ENCODE measurements around the gene VIM. TPM values are rescaled to one million over a fixed set of nuclear protein-coding genes. Genes with fewer than 3 reads are reported as not detected.
"Not testable (repeated sequence)": the region's sequence is repeated elsewhere in the genome, so short reads cannot be mapped to it uniquely, and the experiment has no call there.

Gene VIM
- total RNA-seq, 1 donor from 2014 or later, result 6,235 TPM

DNA sequence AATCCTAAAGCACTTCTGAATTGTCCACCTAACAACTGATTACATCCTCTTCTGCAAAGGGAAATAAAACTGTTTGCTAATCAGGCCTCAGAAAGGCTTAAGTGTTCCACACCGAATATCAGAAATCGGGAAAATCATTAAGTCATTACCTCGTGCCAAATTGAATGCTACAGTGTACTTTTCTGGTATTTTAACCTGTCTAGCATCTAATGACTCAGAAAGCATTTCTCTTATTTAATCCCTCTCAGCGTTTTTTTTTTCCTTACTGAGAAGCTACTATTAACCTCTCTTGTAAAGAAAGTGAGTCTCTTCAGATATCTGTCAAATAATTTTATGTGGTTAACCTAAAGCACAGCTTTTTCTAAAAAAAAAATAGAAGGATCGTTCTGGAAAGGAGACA, 28.6 kb downstream of the VIM start:
- H3K36me3 Mint-ChIP-seq (ENCODE audit: low read depth, unreplicated experiment), result peaks cover 9% of the 10 kb centered on the region
- peaks cover 8% of the 10 kb centered on the region for H3K9me3 Mint-ChIP-seq (ENCODE audit: unreplicated experiment)
- TF ChIP-seq, protein P1, sequence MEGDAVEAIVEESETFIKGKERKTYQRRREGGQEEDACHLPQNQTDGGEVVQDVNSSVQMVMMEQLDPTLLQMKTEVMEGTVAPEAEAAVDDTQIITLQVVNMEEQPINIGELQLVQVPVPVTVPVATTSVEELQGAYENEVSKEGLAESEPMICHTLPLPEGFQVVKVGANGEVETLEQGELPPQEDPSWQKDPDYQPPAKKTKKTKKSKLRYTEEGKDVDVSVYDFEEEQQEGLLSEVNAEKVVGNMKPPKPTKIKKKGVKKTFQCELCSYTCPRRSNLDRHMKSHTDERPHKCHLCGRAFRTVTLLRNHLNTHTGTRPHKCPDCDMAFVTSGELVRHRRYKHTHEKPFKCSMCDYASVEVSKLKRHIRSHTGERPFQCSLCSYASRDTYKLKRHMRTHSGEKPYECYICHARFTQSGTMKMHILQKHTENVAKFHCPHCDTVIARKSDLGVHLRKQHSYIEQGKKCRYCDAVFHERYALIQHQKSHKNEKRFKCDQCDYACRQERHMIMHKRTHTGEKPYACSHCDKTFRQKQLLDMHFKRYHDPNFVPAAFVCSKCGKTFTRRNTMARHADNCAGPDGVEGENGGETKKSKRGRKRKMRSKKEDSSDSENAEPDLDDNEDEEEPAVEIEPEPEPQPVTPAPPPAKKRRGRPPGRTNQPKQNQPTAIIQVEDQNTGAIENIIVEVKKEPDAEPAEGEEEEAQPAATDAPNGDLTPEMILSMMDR (IDR thresholded peaks at IDR 0.05; ENCODE audit: unreplicated experiment), result no peak
- H3K27me3 Mint-ChIP-seq (ENCODE audit: unreplicated experiment), result no peaks in the 10 kb centered on the region
- peaks cover 13% of the 10 kb centered on the region for H3K4me1 Mint-ChIP-seq (ENCODE audit: unreplicated experiment)
- H3K4me3 Mint-ChIP-seq (ENCODE audit: unreplicated experiment), result no peak overlapping the region
- H3K27ac Mint-ChIP-seq (ENCODE audit: unreplicated experiment), result no peak overlapping the region
- DNase-seq (ENCODE audit: low spot score), result no peak

DNA sequence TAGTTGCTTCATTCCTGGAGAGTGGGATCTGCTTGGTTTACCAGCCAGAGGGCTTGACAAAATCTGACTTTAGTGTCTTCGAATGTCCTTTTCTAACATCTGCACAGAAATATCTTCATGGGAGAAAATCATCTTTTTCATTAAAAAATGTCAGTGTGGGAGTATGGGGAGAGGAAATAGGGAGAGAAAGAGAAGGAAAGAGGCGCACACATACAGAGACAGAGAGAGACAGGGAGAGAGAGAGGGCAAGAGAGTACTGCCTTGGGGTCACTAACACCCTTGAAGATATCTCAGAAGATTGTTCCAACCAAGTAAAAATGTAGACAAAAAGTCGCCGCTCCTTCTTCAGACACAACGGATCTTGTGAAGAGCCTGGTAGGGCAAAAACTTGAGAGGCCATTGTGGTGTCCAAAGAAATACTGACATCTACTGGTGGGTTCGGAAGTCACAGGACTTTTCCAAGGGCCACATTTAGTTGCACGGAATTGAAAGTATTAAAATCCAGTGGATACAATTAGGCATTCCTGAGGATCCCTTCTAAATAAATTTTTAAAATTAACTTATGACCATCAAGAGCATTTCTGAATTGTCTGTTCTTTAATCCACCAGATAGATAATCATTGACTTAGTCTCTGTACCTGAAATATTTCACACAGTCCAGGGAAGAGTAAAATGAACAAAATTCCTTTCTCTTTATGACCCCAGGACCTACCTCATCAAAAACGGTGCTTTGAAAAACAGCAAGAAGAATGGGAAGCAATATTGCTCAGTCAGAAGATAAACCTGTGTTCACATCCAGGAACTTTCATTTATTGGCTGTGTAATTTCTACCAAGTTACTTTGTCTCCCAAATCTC, 29.7 kb downstream of the VIM start:
- DNase-seq (ENCODE audit: low spot score), result peak; percentile 69
- H3K4me3 Mint-ChIP-seq (ENCODE audit: unreplicated experiment), result no peak overlapping the region
- peak overlapping the region; percentile 3 for H3K27ac Mint-ChIP-seq (ENCODE audit: unreplicated experiment)
- TF ChIP-seq, protein P1 (IDR thresholded peaks at IDR 0.05; ENCODE audit: unreplicated experiment), result peak; percentile 86
- H3K4me1 Mint-ChIP-seq (ENCODE audit: unreplicated experiment), result peaks cover 13% of the 10 kb centered on the region
- H3K27me3 Mint-ChIP-seq (ENCODE audit: unreplicated experiment), result no peaks in the 10 kb centered on the region
- H3K36me3 Mint-ChIP-seq (ENCODE audit: low read depth, unreplicated experiment), result peaks cover 10% of the 10 kb centered on the region
- H3K9me3 Mint-ChIP-seq (ENCODE audit: unreplicated experiment), result peaks cover 8% of the 10 kb centered on the region

DNA sequence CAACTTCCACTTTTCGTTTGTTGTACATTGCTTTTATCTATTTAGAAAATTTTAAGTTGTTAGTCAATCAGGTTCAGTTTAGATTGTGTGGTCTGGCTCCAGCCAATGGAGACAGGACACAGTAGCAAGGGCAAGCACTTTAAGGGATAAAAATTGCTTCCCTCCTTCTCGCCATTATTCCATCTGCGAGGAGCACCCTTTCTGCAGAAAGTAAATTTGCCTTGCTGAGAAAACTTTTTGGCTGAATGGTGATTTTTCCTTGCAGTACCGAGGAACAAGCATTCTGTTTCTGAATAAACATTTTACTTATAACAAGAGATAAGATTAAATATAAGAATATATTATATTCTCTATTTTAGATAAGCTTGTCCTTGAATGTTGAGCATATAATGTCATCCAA, 34.5 kb downstream of the VIM start:
- no peak overlapping the region for H3K4me3 Mint-ChIP-seq (ENCODE audit: unreplicated experiment)
- peaks cover 5% of the 10 kb centered on the region for H3K27me3 Mint-ChIP-seq (ENCODE audit: unreplicated experiment)
- TF ChIP-seq, protein P1 (IDR thresholded peaks at IDR 0.05; ENCODE audit: unreplicated experiment), result no peak
- peaks cover 21% of the 10 kb centered on the region for H3K9me3 Mint-ChIP-seq (ENCODE audit: unreplicated experiment)
- H3K4me1 Mint-ChIP-seq (ENCODE audit: unreplicated experiment), result peaks cover 1% of the 10 kb centered on the region
- peaks cover 17% of the 10 kb centered on the region for H3K36me3 Mint-ChIP-seq (ENCODE audit: low read depth, unreplicated experiment)
- no peak for DNase-seq (ENCODE audit: low spot score)
- no peak overlapping the region for H3K27ac Mint-ChIP-seq (ENCODE audit: unreplicated experiment)

DNA sequence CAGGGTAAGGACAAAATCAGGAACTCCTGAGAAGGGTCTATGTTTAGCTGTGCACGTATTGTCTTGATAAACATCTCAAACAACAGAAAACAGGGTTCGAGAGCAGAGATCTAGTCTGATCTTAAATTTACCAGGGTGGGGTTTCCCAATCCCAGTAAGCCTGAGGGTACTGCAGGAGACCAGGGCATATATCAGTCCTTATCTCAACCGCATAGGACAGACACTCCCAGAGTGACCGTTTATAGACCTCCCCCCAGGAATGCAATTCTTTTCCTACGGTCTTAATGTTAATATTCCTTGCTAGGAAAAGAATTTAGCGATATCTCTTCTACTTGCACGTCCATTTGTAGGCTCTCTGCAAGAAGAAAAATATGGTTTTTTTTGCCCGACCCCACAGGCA, 35.5 kb downstream of the VIM start:
- no peak overlapping the region for H3K4me3 Mint-ChIP-seq (ENCODE audit: unreplicated experiment)
- TF ChIP-seq, protein P1 (IDR thresholded peaks at IDR 0.05; ENCODE audit: unreplicated experiment), result no peak
- peaks cover 21% of the 10 kb centered on the region for H3K9me3 Mint-ChIP-seq (ENCODE audit: unreplicated experiment)
- no peak overlapping the region for H3K27ac Mint-ChIP-seq (ENCODE audit: unreplicated experiment)
- H3K36me3 Mint-ChIP-seq (ENCODE audit: low read depth, unreplicated experiment), result peaks cover 17% of the 10 kb centered on the region
- no peaks in the 10 kb centered on the region for H3K4me1 Mint-ChIP-seq (ENCODE audit: unreplicated experiment)
- no peak for DNase-seq (ENCODE audit: low spot score)
- peaks cover 5% of the 10 kb centered on the region for H3K27me3 Mint-ChIP-seq (ENCODE audit: unreplicated experiment)

DNA sequence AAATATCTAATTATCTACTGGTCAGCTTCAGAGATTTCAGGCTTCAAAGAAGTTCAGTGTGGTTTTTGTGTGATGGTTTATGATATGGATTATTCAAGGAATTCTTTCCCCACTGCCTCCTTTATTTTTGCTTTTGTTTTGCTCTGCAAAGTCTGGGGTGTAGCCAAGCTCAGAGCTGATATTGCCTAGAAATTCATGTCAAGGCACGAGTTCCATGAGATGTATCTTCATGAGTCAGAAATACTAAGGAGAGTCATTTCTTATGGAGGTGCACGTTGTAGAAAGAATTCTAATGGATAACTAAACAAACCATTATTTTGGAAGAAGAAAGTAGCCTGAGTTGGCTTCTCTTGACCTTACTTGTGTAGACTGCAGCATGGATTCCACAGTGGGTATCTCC, 37.4 kb downstream of the VIM start:
- H3K27me3 Mint-ChIP-seq (ENCODE audit: unreplicated experiment), result peaks cover 5% of the 10 kb centered on the region
- H3K27ac Mint-ChIP-seq (ENCODE audit: unreplicated experiment), result no peak overlapping the region
- no peaks in the 10 kb centered on the region for H3K4me1 Mint-ChIP-seq (ENCODE audit: unreplicated experiment)
- TF ChIP-seq, protein P1 (IDR thresholded peaks at IDR 0.05; ENCODE audit: unreplicated experiment), result no peak
- no peak overlapping the region for H3K4me3 Mint-ChIP-seq (ENCODE audit: unreplicated experiment)
- H3K36me3 Mint-ChIP-seq (ENCODE audit: low read depth, unreplicated experiment), result peaks cover 17% of the 10 kb centered on the region
- peaks cover 21% of the 10 kb centered on the region for H3K9me3 Mint-ChIP-seq (ENCODE audit: unreplicated experiment)
- no peak for DNase-seq (ENCODE audit: low spot score)

DNA sequence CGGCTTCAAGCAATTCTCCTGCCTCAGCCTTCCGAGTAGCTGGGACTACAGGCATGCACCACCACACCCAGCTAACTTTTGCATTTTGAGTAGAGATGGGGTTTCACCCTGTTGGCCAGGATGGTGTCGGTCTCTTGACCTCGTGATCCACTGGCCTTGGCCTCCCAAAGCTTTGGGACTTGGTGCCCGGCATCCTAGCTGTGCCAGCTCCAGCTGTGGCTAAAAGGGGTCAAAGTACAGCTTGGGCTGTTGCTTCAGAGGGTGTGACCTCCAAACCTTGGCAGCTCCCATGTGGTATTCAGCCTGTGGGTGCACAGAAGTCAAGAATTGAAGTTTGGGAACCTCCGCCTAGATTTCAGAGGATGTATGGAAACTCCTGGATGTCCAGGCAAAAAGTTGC, 38.5 kb downstream of the VIM start:
- Mint-ChIP-seq H3K36me3 (ENCODE audit: low read depth, unreplicated experiment) (peaks cover 14% of the 10 kb centered on the region), H3K9me3 (ENCODE audit: unreplicated experiment) (peaks cover 16% of the 10 kb centered on the region)

More for the DNA sequence above, 38.5 kb downstream of the VIM start:
- not testable (repeated sequence) for H3K27me3 Mint-ChIP-seq (ENCODE audit: unreplicated experiment); H3K4me1 Mint-ChIP-seq (ENCODE audit: unreplicated experiment); DNase-seq (ENCODE audit: low spot score); H3K27ac Mint-ChIP-seq (ENCODE audit: unreplicated experiment); H3K4me3 Mint-ChIP-seq (ENCODE audit: unreplicated experiment)
